K562 (cell line): ENCODE measurements around the gene GALNT5. TPM values are rescaled to one million over a fixed set of nuclear protein-coding genes. Genes with fewer than 3 reads are reported as not detected.

Experiments used
- CBFB ChIP-seq: sonication (generic); formaldehyde crosslinking; IDR thresholded peaks from 2 replicates; pipeline ENCODE4 v1.4.0; 2020; ENCODE audit warnings: mild to moderate bottlenecking, missing genetic modification reagents
- ESRRA ChIP-seq: fragments of 450-650 bp; IDR thresholded peaks from 2 replicates; pipeline ENCODE4 v1.6.1; 2014; ENCODE audit warnings: low read depth, mild to moderate bottlenecking, moderate library complexity, borderline replicate concordance
- GABPB2 ChIP-seq: fragments of 250-450 bp; sonication (Bioruptor Pico); conservative IDR thresholded peaks from 2 replicates; pipeline ENCODE4 v1.5.1; 2021; ENCODE audit warnings: mild to moderate bottlenecking
- MEF2D ChIP-seq: conservative IDR thresholded peaks from 2 replicates; pipeline ENCODE4 v1.6.1; 2016; ENCODE audit warnings: low read depth, missing genetic modification characterization, missing compliant biosample characterization
- PCBP1 ChIP-seq: fragments of 200-400 bp; formaldehyde crosslinking; IDR thresholded peaks from 2 replicates; pipeline ENCODE4 v1.6.1; 2018; ENCODE audit warnings: mild to moderate bottlenecking, low read depth, low read length; ENCODE audit not compliant: poor library complexity, severe bottlenecking
- PHF8 ChIP-seq: fragments of 200-600 bp; sonication (generic); IDR thresholded peaks from 2 replicates; pipeline ENCODE4 v1.6.1; 2012; ENCODE audit warnings: mixed run types, mild to moderate bottlenecking, inconsistent platforms, low read length, moderate library complexity, borderline replicate concordance
- SLC30A9 ChIP-seq: fragments of 250-450 bp; sonication (Bioruptor Pico); IDR thresholded peaks from 2 replicates; pipeline ENCODE4 v1.8.0; 2022; ENCODE audit warnings: mild to moderate bottlenecking, moderate library complexity
- TOE1 ChIP-seq, 2 experiments: fragments of 450-650 bp in 1 of 2; sonication (generic) in 1 of 2; formaldehyde crosslinking in 1 of 2; IDR thresholded peaks; 2 replicates each; pipeline versions ENCODE4 v1.7.1 to v1.8.0; 2016 to 2022; ENCODE audit warnings: borderline replicate concordance in 2 of 2, mild to moderate bottlenecking in 2 of 2, antibody characterized with exemption in 1 of 2, inconsistent platforms in 1 of 2, low read depth in 1 of 2, missing genetic modification reagents in 1 of 2, moderate library complexity in 1 of 2
- ZNF12 ChIP-seq: sonication (generic); formaldehyde crosslinking; IDR thresholded peaks from 2 replicates; pipeline ENCODE4 v1.4.0; 2020; ENCODE audit warnings: mild to moderate bottlenecking, missing genetic modification reagents
- ZNF165 ChIP-seq: fragments of 250-450 bp; sonication (Bioruptor Pico); IDR thresholded peaks from 2 replicates; pipeline ENCODE4 v1.4.0; 2020; ENCODE audit warnings: borderline replicate concordance
- polyA plus RNA-seq, 8 experiments: library from polyadenylated mRNA; depleted of rRNA in 4 of 8; stranded (reverse) in 5 of 8; unstranded in 3 of 8; fragments of >200 nt; fragmentation: Nextera tagmentation in 2 of 8; fragmentation: Illumina TruSeq in 1 of 8; extraction: Ambion mirVana in 2 of 8; extraction: Trizol in 1 of 8; gene quantifications; 2 replicates each; pipeline versions ENCODE4 v1.2.1 to v1.2.3, GENCODE V29; 2011 to 2014; ENCODE audit warnings: inconsistent platforms in 1 of 8, missing spikeins in 1 of 8
- total RNA-seq, 7 experiments: library from RNA; depleted of rRNA in 6 of 7; stranded (reverse); fragments of >200 nt in 6 of 7; fragmentation: Illumina TruSeq in 2 of 7; extraction: Trizol in 2 of 7; gene quantifications; 2 replicates each; pipeline versions ENCODE4 v1.2.1 to v1.2.3, GENCODE V29; 2011 to 2021; ENCODE audit warnings: low replicate concordance in 1 of 7
- TF ChIP-seq, protein P1 (sequence below): fragments of 450-650 bp; IDR thresholded peaks from 2 replicates; pipeline ENCODE4 v1.6.1; 2017; ENCODE audit warnings: antibody characterized with exemption, mild to moderate bottlenecking
- TF ChIP-seq, protein P2 (sequence below): sonication (generic); formaldehyde crosslinking; IDR thresholded peaks from 2 replicates; pipeline ENCODE4 v1.9.0; 2022; ENCODE audit warnings: mild to moderate bottlenecking, missing genetic modification reagents
- TF ChIP-seq, protein P3 (sequence below), 2 experiments: fragments of 200-800 bp in 1 of 2; sonication (Bioruptor generic) in 1 of 2; sonication (generic) in 1 of 2; formaldehyde crosslinking in 1 of 2; IDR thresholded peaks in 1 of 2; conservative IDR thresholded peaks in 1 of 2; 2 replicates each; pipeline versions ENCODE4 v1.5.0 to v1.6.1; 2016 to 2020; ENCODE audit warnings: missing compliant biosample characterization in 1 of 2, missing genetic modification characterization in 1 of 2, missing genetic modification reagents in 1 of 2
- TF ChIP-seq, protein P4 (sequence below): IDR thresholded peaks from 2 replicates; pipeline ENCODE4 v1.6.1; 2016; ENCODE audit warnings: missing genetic modification characterization, missing compliant biosample characterization
- TF ChIP-seq, protein P5 (sequence below): fragments of 250-450 bp; sonication (Bioruptor Pico); IDR thresholded peaks from 2 replicates; pipeline ENCODE4 v1.5.0; 2022; ENCODE audit warnings: mild to moderate bottlenecking

Gene GALNT5
- total and polyA plus RNA-seq, 9 of the 15 experiments (the other 6 are each of a cell fraction or from before 2014, with no cell fraction given) = 21.6 to 73.0 (median 54.7) TPM

DNA sequence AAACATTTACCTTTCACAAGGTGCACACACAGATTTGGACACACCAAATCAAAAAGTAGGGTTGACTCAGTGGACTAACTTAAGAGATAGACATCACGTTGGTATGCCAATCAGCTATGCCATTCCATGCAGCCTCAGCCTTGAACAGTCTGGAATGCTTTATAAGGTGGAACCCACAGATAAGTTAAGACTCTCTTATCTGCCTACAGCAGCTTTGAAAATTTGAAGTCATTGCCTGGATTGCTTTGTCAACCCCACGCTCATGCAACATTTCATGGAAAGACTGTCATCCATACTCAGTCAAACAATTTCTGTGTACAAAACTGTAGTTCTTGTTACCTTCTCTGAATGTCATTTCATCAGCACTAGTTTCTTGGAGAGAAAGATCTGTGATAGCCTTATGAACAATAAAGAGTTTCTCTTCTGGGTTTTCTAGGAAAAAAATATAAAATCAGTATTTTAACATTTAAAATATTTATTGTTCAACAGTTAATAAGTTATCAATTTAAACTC lies 66.9 kb downstream of the GALNT5 start (continued):
- TF ChIP-seq, protein P1, sequence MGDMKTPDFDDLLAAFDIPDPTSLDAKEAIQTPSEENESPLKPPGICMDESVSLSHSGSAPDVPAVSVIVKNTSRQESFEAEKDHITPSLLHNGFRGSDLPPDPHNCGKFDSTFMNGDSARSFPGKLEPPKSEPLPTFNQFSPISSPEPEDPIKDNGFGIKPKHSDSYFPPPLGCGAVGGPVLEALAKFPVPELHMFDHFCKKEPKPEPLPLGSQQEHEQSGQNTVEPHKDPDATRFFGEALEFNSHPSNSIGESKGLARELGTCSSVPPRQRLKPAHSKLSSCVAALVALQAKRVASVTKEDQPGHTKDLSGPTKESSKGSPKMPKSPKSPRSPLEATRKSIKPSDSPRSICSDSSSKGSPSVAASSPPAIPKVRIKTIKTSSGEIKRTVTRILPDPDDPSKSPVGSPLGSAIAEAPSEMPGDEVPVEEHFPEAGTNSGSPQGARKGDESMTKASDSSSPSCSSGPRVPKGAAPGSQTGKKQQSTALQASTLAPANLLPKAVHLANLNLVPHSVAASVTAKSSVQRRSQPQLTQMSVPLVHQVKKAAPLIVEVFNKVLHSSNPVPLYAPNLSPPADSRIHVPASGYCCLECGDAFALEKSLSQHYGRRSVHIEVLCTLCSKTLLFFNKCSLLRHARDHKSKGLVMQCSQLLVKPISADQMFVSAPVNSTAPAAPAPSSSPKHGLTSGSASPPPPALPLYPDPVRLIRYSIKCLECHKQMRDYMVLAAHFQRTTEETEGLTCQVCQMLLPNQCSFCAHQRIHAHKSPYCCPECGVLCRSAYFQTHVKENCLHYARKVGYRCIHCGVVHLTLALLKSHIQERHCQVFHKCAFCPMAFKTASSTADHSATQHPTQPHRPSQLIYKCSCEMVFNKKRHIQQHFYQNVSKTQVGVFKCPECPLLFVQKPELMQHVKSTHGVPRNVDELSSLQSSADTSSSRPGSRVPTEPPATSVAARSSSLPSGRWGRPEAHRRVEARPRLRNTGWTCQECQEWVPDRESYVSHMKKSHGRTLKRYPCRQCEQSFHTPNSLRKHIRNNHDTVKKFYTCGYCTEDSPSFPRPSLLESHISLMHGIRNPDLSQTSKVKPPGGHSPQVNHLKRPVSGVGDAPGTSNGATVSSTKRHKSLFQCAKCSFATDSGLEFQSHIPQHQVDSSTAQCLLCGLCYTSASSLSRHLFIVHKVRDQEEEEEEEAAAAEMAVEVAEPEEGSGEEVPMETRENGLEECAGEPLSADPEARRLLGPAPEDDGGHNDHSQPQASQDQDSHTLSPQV = no peak
- TF ChIP-seq ZNF165 (CRISPR knock-in tag) (no peak), MEF2D (tag) (peak; percentile 82), GABPB2 (CRISPR knock-in tag) (no peak), SLC30A9 (CRISPR knock-in tag) (no peak), PHF8 (no peak), ZNF12 (CRISPR knock-in tag) (no peak), ESRRA (peak; percentile 58; the same call in 1 of the 2 replicates), PCBP1 (no peak), CBFB (CRISPR knock-in tag) (no peak), TOE1 (IDR thresholded peaks at IDR 0.05; ENCODE audit: borderline replicate concordance) (peak; percentile 83), TOE1 (CRISPR knock-in tag; IDR thresholded peaks at IDR 0.05; ENCODE audit: borderline replicate concordance, low read depth) (no peak)
- TF ChIP-seq, protein P2, sequence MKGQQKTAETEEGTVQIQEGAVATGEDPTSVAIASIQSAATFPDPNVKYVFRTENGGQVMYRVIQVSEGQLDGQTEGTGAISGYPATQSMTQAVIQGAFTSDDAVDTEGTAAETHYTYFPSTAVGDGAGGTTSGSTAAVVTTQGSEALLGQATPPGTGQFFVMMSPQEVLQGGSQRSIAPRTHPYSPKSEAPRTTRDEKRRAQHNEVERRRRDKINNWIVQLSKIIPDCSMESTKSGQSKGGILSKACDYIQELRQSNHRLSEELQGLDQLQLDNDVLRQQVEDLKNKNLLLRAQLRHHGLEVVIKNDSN (CRISPR knock-in tag) = no peak
- TF ChIP-seq, protein P3, sequence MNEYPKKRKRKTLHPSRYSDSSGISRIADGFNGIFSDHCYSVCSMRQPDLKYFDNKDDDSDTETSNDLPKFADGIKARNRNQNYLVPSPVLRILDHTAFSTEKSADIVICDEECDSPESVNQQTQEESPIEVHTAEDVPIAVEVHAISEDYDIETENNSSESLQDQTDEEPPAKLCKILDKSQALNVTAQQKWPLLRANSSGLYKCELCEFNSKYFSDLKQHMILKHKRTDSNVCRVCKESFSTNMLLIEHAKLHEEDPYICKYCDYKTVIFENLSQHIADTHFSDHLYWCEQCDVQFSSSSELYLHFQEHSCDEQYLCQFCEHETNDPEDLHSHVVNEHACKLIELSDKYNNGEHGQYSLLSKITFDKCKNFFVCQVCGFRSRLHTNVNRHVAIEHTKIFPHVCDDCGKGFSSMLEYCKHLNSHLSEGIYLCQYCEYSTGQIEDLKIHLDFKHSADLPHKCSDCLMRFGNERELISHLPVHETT (CRISPR knock-in tag; conservative IDR thresholded peaks at IDR 0.05 in 1 of 2, IDR thresholded peaks at IDR 0.05 in 1 of 2) = peak in 1 of 2 experiments; percentile 92; a peak in 2 of 4 replicates
- TF ChIP-seq, protein P4, sequence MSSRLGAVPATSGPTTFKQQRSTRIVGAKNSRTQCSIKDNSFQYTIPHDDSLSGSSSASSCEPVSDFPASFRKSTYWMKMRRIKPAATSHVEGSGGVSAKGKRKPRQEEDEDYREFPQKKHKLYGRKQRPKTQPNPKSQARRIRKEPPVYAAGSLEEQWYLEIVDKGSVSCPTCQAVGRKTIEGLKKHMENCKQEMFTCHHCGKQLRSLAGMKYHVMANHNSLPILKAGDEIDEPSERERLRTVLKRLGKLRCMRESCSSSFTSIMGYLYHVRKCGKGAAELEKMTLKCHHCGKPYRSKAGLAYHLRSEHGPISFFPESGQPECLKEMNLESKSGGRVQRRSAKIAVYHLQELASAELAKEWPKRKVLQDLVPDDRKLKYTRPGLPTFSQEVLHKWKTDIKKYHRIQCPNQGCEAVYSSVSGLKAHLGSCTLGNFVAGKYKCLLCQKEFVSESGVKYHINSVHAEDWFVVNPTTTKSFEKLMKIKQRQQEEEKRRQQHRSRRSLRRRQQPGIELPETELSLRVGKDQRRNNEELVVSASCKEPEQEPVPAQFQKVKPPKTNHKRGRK (tag) = no peak
- TF ChIP-seq, protein P5, sequence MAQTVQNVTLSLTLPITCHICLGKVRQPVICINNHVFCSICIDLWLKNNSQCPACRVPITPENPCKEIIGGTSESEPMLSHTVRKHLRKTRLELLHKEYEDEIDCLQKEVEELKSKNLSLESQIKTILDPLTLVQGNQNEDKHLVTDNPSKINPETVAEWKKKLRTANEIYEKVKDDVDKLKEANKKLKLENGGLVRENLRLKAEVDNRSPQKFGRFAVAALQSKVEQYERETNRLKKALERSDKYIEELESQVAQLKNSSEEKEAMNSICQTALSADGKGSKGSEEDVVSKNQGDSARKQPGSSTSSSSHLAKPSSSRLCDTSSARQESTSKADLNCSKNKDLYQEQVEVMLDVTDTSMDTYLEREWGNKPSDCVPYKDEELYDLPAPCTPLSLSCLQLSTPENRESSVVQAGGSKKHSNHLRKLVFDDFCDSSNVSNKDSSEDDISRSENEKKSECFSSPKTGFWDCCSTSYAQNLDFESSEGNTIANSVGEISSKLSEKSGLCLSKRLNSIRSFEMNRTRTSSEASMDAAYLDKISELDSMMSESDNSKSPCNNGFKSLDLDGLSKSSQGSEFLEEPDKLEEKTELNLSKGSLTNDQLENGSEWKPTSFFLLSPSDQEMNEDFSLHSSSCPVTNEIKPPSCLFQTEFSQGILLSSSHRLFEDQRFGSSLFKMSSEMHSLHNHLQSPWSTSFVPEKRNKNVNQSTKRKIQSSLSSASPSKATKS (CRISPR knock-in tag) = no peak
